Mucosa of descending colon (tissue), 3 donors: ENCODE data around the gene CATSPERZ. TPM values are rescaled to one million over a fixed set of nuclear protein-coding genes. Genes with fewer than 3 reads are reported as not detected.

Source experiments
- ATAC-seq: fragments of 200-7000 bp; cut with Tn5 transposase; one replicate; pipeline ENCODE4 v1.9.1; 2020; ENCODE audit warnings: mild to moderate bottlenecking, moderate library complexity
- DNase-seq, 3 donors: peaks; one replicate each; pipeline ENCODE4 v3.0.0-alpha.2; 2020
- H3K36me3 ChIP-seq: fragments of 200-600 bp; one replicate; pipeline ENCODE4 v1.8.0; 2021; ENCODE audit warnings: low read depth, mild to moderate bottlenecking
- H3K4me1 ChIP-seq: fragments of 200-600 bp; one replicate; pipeline ENCODE4 v1.8.0; 2021; ENCODE audit warnings: low read depth, mild to moderate bottlenecking
- H3K4me3 ChIP-seq: fragments of 200-600 bp; one replicate; pipeline ENCODE4 v1.8.0; 2021; ENCODE audit warnings: mild to moderate bottlenecking
- H3K9me3 ChIP-seq: fragments of 200-600 bp; one replicate; pipeline ENCODE4 v1.8.0; 2021; ENCODE audit warnings: mild to moderate bottlenecking
- intact Hi-C, 2 donors: fragments of 100-400 bp; cut with DNase I in 1 of 2; cut with micrococcal nuclease in 1 of 2; formaldehyde crosslinking; loops; one replicate each; pipeline versions ENCODE4 v1.11.0 to v1.11.1; 2022; cut with DNase I, micrococcal nuclease
- total RNA-seq, 3 donors: library from RNA; stranded (reverse); fragmentation: NEBNext Ultra II Directional in 2 of 3; extraction: Animal tissue kit (Norgen Biotek cat#: 25700) in 2 of 3; gene quantifications; one replicate each; pipeline versions ENCODE4 v1.2.1 to v1.2.4, GENCODE V29; 2021 to 2023
- TF ChIP-seq, protein P1 (sequence below): fragments of 200-600 bp; IDR thresholded peaks from one replicate; pipeline ENCODE4 v1.8.0; 2022; ENCODE audit warnings: antibody characterized with exemption, mild to moderate bottlenecking
- donor health status: DM: no; HTN: no; CAD: no; lungs with moderate emphysema.
- donor health status: DM: no; HTN: no; CAD: no.
- donor health status: DM: no; HTN: yes; CAD: no.

CATSPERZ gene
- total RNA-seq, 3 donors from 2014 or later = not detected

DNA sequence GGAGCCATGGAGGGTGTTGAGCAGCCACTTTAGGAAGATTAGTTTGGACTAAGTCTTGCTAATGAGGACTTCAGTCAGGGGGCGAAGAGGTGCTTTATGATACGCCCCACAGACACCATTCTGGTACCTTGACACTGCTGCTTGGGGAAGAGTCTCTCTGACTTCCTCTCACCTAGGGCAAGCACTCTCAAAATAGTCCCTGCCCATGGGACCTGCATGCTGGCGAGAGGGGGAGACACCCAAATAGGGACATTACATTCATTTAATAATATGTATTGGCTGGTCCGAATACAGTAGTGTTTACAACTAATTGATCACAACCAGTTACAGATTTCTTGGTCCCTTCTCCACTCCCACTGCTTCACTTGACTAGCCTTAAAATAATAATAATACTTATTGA lies 4.4 kb upstream of the CATSPERZ start:
- TF ChIP-seq, protein P1, sequence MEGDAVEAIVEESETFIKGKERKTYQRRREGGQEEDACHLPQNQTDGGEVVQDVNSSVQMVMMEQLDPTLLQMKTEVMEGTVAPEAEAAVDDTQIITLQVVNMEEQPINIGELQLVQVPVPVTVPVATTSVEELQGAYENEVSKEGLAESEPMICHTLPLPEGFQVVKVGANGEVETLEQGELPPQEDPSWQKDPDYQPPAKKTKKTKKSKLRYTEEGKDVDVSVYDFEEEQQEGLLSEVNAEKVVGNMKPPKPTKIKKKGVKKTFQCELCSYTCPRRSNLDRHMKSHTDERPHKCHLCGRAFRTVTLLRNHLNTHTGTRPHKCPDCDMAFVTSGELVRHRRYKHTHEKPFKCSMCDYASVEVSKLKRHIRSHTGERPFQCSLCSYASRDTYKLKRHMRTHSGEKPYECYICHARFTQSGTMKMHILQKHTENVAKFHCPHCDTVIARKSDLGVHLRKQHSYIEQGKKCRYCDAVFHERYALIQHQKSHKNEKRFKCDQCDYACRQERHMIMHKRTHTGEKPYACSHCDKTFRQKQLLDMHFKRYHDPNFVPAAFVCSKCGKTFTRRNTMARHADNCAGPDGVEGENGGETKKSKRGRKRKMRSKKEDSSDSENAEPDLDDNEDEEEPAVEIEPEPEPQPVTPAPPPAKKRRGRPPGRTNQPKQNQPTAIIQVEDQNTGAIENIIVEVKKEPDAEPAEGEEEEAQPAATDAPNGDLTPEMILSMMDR = no peak
- peaks cover 31% of the 10 kb centered on the region for H3K4me1 ChIP-seq
- H3K9me3 ChIP-seq = no peaks in the 10 kb centered on the region
- intact Hi-C loops = no loop called here
- H3K36me3 ChIP-seq = no peaks in the 10 kb centered on the region
- DNase-seq = no peak
- no peak for ATAC-seq
- no peak overlapping the region for H3K4me3 ChIP-seq

- intact Hi-C loops = no loop called here
- no peaks in the 10 kb centered on the region for H3K9me3 ChIP-seq
- TF ChIP-seq, protein P1 = no peak
- no peak overlapping the region for H3K4me3 ChIP-seq
- ATAC-seq (no peak), DNase-seq (no peak)
- H3K36me3 ChIP-seq = no peaks in the 10 kb centered on the region
- peaks cover 35% of the 10 kb centered on the region for H3K4me1 ChIP-seq
Measured at GRCh38 chr11:64296236-64296635, 3.9 kb upstream of the CATSPERZ start.

- intact Hi-C loops = no loop called here
- peaks cover 27% of the 10 kb centered on the region for H3K4me1 ChIP-seq
- ATAC-seq (no peak), DNase-seq (no peak)
- no peak overlapping the region for H3K4me3 ChIP-seq
- no peaks in the 10 kb centered on the region for H3K9me3 ChIP-seq
- TF ChIP-seq, protein P1 = no peak
- no peaks in the 10 kb centered on the region for H3K36me3 ChIP-seq
Measured at GRCh38 chr11:64296830-64297698, 3.1 kb upstream of the CATSPERZ start.

GRCh38 chr11:64297699-64298358 lies 2.3 kb upstream of the CATSPERZ start:
- intact Hi-C loops = no loop called here
- no peaks in the 10 kb centered on the region for H3K36me3 ChIP-seq
- no peak overlapping the region for H3K4me3 ChIP-seq
- TF ChIP-seq, protein P1 = no peak
- peaks cover 23% of the 10 kb centered on the region for H3K4me1 ChIP-seq
- no peak for ATAC-seq
- peak in 2 of 3 donors; percentile 53 to 62 for DNase-seq
- no peaks in the 10 kb centered on the region for H3K9me3 ChIP-seq

- Histone ChIP-seq H3K4me1 (peaks cover 30% of the 10 kb centered on the region), H3K9me3 (no peaks in the 10 kb centered on the region), H3K36me3 (no peaks in the 10 kb centered on the region), H3K4me3 (no peak overlapping the region)
- intact Hi-C loops = no loop called here
- peak in 1 of 3 donors; percentile 75 for DNase-seq
- TF ChIP-seq, protein P1 = no peak
- ATAC-seq = peak; percentile 30
Measured at GRCh38 chr11:64298966-64299846, 952 bp upstream of the CATSPERZ start.
